Measurements from ENCODE around the gene KIAA0319L.

The KIAA0319L gene

GRCh38 chr1:35561972-35562680 is 4.9 kb upstream of the KIAA0319L start:
- no peak for DNase-seq

GRCh38 chr1:35561297-35561971 is 4.2 kb upstream of the KIAA0319L start:
- DNase-seq, result no peak

GRCh38 chr1:35560256-35561225 is 3.3 kb upstream of the KIAA0319L start:
- no peak for DNase-seq

GRCh38 chr1:35559317-35559944 is 2.2 kb upstream of the KIAA0319L start:
- no peak for DNase-seq

GRCh38 chr1:35558374-35559316 is 1.4 kb upstream of the KIAA0319L start:
- DNase-seq, result no peak

GRCh38 chr1:35557611-35558373 is 589 bp upstream of the KIAA0319L start, which contains the start of gene NCDN:
Gene NCDN (plus strand): TSS chr1:35557799. CDS start chr1:35558191, 392 bp downstream.
- DNase-seq, result peak; percentile 98

GRCh38 chr1:35556484-35557117 is 602 bp downstream of the KIAA0319L start:
- DNase-seq, result no peak

GRCh38 chr1:35555601-35556477 is 1.4 kb downstream of the KIAA0319L start:
- no peak for DNase-seq

GRCh38 chr1:35555212-35555584 is 2.0 kb downstream of the KIAA0319L start:
- DNase-seq, result no peak

- no peak for DNase-seq
Measured at GRCh38 chr1:35554266-35555211, 2.7 kb downstream of the KIAA0319L start.

- DNase-seq, result no peak
Measured at GRCh38 chr1:35553851-35554250, 3.4 kb downstream of the KIAA0319L start.

- no peak for DNase-seq
Measured at GRCh38 chr1:35546614-35547013, 10.6 kb downstream of the KIAA0319L start.

GRCh38 chr1:35544976-35545375 is 12.2 kb downstream of the KIAA0319L start:
- no peak for DNase-seq

- no peak for DNase-seq
Measured at GRCh38 chr1:35539824-35540261, 17.4 kb downstream of the KIAA0319L start.

- no peak for DNase-seq
Measured at GRCh38 chr1:35539073-35539823, 18.0 kb downstream of the KIAA0319L start.

GRCh38 chr1:35537806-35538205 is 19.4 kb downstream of the KIAA0319L start:
- no peak for DNase-seq

GRCh38 chr1:35536556-35537162 is 20.5 kb downstream of the KIAA0319L start:
- no peak for DNase-seq

Data from left hindlimb (tissue), 1 donor.